ENCODE measurements around the gene NOMO2.
"Not testable (repeated sequence)": the region's sequence is repeated elsewhere in the genome, so short reads cannot be mapped to it uniquely, and the experiment has no call there.

NOMO2 gene, protein sequence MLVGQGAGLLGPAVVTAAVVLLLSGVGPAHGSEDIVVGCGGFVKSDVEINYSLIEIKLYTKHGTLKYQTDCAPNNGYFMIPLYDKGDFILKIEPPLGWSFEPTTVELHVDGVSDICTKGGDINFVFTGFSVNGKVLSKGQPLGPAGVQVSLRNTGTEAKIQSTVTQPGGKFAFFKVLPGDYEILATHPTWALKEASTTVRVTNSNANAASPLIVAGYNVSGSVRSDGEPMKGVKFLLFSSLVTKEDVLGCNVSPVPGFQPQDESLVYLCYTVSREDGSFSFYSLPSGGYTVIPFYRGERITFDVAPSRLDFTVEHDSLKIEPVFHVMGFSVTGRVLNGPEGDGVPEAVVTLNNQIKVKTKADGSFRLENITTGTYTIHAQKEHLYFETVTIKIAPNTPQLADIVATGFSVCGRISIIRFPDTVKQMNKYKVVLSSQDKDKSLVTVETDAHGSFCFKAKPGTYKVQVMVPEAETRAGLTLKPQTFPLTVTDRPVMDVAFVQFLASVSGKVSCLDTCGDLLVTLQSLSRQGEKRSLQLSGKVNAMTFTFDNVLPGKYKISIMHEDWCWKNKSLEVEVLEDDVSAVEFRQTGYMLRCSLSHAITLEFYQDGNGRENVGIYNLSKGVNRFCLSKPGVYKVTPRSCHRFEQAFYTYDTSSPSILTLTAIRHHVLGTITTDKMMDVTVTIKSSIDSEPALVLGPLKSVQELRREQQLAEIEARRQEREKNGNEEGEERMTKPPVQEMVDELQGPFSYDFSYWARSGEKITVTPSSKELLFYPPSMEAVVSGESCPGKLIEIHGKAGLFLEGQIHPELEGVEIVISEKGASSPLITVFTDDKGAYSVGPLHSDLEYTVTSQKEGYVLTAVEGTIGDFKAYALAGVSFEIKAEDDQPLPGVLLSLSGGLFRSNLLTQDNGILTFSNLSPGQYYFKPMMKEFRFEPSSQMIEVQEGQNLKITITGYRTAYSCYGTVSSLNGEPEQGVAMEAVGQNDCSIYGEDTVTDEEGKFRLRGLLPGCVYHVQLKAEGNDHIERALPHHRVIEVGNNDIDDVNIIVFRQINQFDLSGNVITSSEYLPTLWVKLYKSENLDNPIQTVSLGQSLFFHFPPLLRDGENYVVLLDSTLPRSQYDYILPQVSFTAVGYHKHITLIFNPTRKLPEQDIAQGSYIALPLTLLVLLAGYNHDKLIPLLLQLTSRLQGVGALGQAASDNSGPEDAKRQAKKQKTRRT

DNA sequence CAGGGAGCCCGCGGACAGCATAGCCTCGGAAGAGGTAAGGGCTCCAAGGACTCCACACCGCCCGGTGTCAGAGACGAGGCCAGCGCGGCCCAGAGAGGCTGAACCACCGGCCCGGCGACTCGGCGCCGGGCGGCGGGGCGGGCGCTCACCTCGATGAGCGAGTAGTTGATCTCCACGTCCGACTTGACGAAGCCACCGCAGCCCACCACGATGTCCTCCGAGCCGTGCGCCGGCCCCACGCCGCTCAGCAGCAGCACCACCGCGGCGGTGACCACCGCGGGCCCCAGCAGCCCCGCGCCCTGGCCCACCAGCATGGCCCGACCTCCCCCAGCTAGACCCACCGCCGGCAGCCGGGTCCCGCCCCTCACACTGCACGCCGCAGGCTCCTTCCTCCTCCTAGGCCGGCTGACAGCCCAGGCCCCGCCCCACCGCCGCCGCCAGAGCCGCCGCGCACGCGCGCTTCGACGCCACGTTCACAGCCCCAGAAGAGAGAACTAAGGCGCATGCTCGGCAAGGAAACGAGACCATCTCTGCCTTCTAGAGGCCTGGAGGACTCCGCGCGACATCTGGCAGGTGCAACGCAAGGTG lies at the start of gene NOMO2:
Gene NOMO2, minus strand, starts transcription at position 371 of the 588 bp plus-strand sequence. Its CDS starts 57 bp downstream, at position 314.
- DNase-seq: not testable (repeated sequence)

DNA sequence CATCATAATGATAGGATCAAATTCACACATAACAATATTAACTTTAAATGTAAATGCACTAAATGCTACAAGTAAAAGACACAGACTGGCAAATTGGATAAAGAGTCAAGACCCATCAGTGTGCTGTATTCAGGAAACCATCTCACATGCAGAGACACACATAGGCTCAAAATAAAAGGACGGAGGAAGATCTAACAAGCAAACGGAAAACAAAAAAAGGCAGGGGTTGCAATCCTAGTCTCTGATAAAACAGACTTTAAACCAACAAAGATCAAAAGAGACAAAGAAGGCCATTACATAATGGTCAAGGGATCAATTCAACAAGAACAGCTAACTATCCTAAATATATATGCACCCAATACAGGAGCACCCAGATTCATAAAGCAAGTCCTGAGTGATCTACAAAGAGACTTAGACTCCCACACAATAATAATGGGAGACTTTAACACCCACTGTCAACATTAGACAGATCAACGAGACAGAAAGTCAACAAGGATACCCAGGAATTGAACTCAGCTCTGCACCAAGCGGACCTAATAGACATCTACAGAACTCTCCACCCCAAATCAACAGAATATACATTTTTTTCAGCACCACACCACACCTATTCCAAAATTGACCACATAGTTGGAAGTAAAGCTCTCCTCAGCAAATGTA lies 48.4 kb upstream of the NOMO2 start:
- DNase-seq: not testable (repeated sequence)

DNA sequence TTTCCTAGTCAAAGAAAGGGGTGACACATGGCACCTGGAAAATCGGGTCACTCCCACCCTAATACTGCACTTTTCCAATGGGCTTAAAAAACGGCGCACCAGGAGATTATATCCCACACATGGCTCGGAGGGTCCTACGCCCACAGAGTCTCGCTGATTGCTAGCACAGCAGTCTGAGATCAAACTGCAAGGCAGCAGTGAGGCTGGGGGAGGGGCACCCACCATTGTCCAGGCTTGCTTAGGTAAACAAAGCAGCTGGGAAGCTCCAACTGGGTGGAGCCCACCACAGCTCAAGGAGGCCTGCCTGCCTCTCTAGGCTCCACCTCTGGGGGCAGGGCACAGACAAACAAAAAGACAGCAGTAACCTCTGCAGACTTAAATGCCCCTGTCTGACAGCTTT lies 46.4 kb upstream of the NOMO2 start:
- not testable (repeated sequence) for DNase-seq

DNA sequence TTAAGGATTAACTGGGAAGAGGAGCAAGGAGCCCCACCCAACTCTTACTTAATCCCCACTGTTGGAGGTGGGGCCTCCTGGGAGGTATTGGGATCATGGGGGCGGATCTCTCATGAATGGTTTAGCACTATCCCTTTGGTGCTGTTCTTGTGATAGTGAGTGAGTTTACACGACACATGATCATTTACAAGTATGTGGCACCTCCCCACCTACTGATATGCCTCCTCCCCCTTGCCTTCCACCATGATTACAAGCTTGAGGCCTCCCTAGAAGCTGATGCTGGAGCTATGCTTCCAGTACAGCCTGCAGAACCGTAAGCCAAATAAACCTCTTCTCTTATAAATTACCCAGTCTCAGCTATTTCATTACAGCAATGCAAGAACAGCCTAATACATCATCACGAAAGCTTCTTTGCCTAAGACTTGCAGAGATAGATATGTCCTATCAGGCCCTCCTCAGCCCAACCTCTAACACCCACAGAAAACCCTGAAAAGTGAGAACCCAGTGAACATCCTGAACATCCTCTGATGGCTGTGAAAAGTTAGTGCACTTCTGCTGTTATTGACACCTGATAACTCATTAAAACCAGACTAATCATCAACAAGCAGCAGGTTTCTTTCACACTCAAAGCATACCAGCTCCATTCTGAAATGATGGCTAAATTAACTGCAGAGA lies 41.8 kb upstream of the NOMO2 start:
- DNase-seq: not testable (repeated sequence)

DNA sequence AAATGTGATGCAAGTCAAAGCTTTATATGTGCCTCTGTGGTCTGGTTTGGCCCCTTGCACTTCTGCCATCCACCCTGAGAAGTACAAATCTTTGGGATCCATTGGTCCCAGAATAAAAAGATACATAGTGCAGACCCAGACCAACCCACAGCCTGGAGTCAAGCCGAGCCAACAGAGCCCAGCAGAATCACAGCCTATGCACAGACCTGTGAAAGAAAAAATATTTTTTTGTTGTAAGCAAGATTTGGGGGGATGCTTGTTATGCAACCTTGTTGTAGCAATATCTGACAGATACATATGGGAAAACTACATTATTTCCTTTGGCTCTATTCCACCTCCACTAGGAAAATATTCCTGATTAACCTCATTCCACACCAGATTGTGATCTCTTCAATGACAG lies 36.7 kb upstream of the NOMO2 start:
- not testable (repeated sequence) for DNase-seq

DNA sequence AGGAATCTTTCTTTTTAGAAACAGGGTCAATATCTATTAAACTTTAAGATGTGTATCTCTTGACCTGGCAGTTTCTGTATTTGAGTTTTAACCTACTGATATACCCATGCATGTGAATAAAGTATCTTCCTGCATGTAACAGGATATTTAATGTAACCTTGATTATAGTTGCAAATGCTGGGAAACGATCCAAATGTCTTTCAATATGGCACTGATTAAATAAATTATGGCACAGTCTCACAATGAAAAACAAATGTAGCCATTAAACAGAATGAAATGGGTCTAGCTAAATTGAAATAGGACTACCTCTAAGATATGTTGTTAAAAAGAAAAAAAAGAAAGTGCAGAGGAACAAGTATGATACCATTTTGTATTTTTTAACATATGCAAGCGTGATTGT lies 35.8 kb upstream of the NOMO2 start:
- DNase-seq: not testable (repeated sequence)

DNA sequence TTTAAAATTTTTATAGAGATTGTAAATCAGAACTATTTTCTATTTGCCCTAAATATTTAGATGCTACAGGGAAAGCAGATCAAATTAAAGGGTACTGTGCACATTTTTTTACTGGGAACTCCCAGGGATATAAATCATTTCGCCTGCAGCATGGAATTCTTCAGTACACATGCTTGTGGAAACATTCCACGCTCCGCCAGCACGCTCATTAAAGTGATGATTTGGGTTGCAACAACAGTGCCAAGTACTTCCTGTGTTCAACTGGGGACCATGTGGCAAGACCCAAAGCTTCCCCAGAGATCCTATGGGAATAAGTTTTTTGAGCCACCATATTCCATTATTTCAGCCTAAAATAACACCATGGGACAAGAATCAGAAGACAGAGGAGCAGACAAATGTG lies 35.4 kb upstream of the NOMO2 start:
- DNase-seq: not testable (repeated sequence)

DNA sequence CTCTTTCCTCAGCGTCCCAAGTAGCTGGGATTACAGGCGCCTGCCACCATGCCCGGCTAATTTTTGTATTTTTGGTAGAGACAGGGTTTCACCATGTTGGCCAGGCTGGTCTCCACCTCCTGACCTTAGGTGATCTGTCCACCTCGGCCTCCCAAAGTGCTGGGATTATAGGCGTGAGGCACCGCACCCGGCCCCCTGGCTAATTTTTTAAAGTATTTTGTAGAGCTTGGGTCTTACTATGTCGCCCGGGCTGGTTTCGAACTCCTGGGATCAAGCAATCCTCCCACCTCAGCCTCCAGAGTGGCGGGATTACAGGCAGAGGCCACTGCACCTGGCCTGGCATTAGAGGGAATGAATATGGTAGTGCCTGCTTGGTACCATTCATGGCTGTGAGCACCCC lies 33.9 kb upstream of the NOMO2 start:
- DNase-seq: not testable (repeated sequence)

DNA sequence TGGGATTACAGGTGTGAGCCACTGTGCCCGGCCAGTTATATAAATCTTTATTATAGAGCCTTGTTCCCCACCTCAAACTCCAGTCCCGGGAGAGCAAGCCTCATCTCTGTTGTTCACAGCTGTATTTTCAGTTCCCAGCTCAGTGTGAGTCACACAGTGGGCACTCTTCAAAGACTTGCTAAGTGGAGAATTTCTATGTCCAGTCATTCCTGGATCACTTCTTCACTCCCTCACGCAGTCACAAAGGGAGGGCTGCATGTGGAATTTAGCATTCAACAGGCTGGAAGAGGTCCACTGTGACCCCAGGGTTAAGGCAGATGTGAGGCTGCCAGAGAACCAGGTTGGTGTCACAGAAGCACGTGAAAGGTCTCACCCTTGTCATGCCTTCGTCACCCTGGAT lies 33.0 kb upstream of the NOMO2 start:
- DNase-seq: not testable (repeated sequence)

DNA sequence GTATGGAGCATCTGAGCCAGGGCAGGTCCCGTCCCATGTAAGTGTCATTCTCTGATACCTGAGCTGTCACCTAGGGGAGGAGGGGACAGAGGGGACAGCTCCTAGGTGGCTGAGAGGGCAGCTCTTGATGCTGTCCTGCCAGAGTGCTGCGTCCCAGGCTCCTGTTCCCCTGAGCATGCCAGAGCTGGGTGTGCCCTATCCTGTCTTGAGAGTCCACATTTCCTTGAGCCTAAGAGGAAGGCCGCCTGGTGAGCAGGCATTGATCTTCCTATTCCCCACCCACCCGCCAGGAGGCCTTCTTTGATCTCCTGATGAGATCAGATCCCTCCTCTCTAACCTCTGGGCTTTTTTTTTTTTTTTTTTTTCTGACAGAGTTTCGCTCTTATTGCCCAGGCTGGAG lies 32.0 kb upstream of the NOMO2 start:
- DNase-seq: not testable (repeated sequence)

DNA sequence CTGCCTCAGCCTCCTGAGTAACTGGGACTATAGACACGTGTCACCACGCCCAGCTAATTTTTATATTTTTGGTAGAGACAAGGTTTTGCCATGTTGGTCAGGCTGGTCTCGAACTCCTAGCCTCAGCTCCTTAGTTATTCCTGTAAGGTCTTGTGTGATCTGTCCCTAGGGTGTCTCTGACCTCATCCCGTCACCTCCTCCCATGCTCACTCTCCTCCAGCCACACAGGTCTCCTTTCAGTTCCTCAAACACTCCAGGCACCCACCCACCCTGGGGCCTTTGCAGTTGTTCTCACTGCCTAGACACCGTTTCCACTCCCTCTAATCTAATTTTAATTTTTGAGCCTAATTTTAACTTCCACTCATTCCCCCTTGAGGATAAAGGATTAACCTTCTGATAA lies 31.1 kb upstream of the NOMO2 start:
- DNase-seq: not testable (repeated sequence)

DNA sequence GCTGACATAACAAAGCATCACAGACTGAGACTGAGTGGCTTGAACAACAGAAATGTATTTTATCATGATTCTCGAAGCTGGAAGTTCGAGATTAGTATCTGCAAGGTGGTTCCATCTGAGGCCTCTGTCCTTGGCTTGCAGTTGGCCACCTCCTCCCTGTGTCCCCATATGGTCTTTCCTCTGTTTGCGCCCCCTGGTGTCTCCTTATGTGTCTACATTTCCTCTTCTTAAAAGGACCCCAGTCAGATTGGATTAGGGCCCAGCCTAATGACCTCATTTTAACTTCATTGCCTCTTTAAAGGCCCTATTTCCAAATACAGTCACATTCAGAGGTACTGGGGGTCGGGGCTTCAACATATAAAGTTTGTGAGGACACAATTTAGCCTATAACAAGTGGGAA lies 30.0 kb upstream of the NOMO2 start:
- DNase-seq: not testable (repeated sequence)

DNA sequence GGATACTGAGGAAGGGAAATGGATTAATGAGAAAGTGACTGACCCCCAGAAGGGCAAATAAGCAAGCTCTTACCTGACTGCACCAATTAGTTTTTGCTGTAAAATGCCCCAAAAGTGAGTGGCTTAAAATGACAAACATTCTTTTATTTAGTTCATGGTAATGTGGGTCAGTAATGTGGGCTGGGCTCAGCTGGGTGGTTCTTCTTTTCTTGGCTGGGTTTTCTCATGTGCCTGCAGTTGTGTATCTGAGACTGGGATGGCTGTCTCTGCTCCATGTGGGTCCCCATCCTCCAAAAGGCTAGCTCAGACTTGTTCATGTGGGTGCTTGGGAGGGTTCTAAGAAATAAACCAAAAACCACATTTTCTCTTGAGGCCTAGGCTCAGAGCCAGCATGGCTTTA lies 29.5 kb upstream of the NOMO2 start:
- DNase-seq: not testable (repeated sequence)

DNA sequence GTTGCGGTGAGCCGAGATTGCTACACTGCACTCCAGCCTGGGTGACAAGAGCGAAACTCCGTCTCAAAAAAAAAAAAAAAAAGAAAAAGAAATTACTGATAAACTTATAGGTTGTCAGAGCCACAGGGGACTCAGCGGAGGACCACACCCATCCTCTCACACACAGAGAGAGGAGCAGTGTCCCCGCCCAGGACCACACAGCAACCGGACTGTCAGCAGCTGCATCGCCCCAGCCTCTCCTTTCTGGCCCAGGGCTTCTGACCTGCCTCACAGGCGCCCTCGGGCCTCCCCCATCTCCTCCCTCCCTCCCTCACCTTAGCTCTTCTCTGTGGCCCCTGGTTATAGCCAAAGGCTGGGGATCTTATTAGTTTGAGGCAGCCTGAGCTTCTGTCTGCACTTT lies 27.9 kb upstream of the NOMO2 start:
- DNase-seq: not testable (repeated sequence)

DNA sequence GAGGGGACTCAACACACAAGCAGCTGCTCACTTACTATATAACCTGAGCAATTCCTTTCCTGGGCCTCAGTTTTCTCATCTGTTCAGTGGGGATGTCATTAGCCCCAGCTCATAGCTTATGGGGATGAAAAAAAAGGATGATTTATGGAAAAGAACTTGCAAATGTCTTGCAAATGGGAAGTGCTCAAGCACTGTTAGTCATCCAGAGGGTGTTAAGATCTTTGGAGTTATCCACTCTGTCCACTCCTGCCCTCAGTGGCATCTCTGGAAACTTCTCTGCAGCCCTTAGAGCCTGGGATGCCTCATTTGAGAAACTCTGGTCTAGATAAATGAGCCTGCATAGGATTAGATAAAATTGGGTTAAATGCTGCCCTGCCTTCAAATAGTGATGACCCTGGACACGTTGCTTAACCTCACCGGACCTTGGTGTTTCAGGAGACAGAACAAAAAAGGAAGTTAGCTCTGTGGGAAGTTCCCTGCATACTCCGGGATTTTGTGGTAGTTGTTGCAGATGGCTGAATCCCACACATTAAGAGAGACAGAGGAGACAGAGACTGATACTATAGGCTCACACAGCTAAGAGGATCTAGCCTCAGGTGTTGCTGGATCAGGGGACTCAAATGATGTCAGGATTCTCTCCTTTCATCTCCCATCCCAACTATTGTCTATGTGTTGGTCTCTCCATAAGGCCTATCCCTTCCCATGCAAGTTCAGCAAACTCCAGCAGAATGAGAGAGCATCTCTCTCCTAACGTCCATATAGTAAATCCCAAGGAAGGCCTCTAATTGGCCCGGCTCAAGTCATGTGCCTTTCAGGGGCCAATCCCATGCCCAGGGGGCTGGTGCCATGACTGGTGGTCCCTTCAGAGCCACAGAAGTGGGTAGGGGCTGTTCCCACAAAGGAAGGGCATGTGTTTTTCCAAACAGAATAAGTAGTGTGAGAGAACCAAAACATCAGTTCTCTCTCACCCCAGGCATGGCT lies 25.0 kb upstream of the NOMO2 start:
- not testable (repeated sequence) for DNase-seq

DNA sequence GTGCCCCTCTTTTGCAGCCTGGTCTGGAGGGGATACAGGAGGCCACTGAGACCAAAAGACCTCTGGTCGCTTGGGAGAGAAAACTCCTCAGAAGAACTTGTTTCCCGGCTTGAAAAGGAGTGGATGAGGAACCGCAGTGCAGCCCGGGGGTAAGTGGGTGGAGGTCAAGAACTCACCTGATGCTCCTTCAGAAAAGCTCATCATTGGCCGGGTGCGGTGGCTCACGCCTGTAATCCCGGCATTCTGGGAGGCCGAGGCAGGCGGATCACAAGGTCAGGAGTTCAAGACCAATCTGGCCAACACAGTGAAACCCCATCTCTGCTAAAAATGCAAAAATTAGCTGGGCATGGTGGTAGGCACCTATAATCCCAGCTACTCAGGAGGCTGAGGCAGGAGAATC lies 23.9 kb upstream of the NOMO2 start:
- DNase-seq: not testable (repeated sequence)

DNA sequence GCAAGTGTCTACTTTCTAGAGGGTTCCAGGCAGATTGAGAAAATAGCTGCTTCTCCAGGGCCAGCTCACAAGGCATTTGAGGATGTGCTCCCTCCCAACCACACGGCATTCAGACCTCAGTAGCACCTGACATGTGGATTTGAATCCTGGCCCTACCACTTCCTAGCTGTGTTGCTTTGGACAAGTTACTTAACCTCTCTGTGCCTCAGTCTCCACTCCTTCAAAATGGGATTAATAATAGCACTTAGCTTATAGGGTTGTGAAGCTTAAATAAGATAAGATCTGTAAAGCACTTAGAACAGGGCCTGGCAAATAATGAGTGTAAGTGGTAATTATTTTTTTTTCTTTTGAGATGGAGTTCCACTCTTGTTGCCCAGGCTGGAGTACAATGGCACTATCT lies 21.0 kb upstream of the NOMO2 start:
- DNase-seq: no peak

DNA sequence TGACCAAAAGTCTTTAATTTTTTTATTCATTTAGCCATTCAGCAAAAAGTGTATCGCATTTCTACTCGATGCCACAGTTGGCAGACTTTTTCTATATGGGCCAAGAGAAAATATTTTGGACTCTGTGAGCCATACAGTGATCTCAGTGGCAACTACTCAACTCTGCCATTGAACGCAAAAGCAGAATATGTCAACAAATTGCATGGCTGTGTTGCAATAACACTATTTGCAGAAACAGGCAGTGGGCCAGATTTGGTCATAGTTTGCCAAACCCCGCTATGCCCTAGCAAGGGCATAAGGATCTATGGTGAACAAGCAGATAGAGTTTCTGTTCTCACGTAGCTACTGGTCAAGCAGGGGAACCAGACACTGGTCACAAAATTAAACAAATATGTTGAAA lies 18.5 kb upstream of the NOMO2 start:
- DNase-seq: not testable (repeated sequence)

DNA sequence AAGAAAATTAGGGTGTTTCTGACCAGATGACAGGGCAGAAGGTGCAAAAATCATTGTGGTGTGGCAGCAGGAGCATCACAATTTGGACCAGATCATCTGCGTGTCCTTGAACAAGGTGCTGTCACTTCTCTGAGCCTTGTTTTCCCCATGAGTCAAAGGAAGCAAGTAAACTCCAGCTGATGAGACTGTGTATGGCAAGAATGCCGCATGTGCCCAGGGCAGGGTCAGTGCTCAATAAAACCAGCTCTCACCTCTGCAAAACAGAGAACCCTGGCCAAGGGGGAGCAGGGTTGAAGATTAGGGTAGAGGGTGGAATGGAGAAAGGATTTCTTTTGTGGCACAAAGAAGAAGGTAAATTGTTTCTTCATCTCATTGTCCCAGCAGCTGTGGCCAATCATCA lies 17.4 kb upstream of the NOMO2 start:
- DNase-seq: not testable (repeated sequence)

DNA sequence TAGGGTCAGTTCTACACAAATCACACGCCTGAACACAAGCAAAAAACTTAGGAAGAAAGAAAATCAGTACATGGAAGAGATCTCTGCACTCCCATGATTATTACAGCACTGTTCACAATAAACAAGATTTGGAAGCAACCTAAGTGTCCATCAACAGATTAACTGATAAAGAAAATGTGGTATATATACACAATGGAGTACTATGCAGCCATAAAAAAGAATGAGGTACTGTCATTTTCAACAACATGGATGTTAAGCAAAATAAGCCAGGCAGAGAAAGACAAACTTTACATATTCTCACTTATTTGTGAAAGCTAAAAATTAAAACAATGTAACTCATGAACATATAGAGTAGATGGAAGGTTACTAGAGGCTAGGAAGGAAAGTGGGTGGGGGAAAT lies 16.0 kb upstream of the NOMO2 start:
- DNase-seq: not testable (repeated sequence)
